Stimulated activated naive CD4-positive, alpha-beta T cell (primary cell): Measurements from ENCODE around the gene GHRH.

ENCODE experiments used
- DNase-seq, 6 experiments: peaks; one replicate each; lab custom pipeline; 2025; lab: John Stamatoyannopoulos, UW

The GHRH gene

GRCh38 chr20:37261714-37262113 lies at the start of gene GHRH:
TSS of gene GHRH (minus strand) at chr20:37261814. CDS start at chr20:37256889, 4,925 bp downstream.
- DNase-seq, result no peak

GRCh38 chr20:37310951-37311350 lies 49.3 kb upstream of the GHRH start:
- no peak for DNase-seq

- DNase-seq, result no peak
Measured at GRCh38 chr20:37309936-37310590, 48.4 kb upstream of the GHRH start.

- no peak for DNase-seq
Measured at GRCh38 chr20:37309290-37309689, 47.7 kb upstream of the GHRH start.

- DNase-seq, result no peak
Measured at GRCh38 chr20:37308086-37309050, 46.8 kb upstream of the GHRH start.

- no peak for DNase-seq
Measured at GRCh38 chr20:37305839-37306238, 44.2 kb upstream of the GHRH start.

GRCh38 chr20:37305079-37305478 lies 43.5 kb upstream of the GHRH start:
- DNase-seq, result no peak

- DNase-seq, result no peak
Measured at GRCh38 chr20:37303637-37304036, 42.0 kb upstream of the GHRH start.

- no peak for DNase-seq
Measured at GRCh38 chr20:37302981-37303380, 41.4 kb upstream of the GHRH start.

GRCh38 chr20:37301558-37301957 lies 39.9 kb upstream of the GHRH start:
- no peak for DNase-seq

GRCh38 chr20:37301120-37301519 lies 39.5 kb upstream of the GHRH start:
- DNase-seq, result no peak

GRCh38 chr20:37299718-37300528 lies 38.3 kb upstream of the GHRH start:
- no peak for DNase-seq

- DNase-seq, result no peak
Measured at GRCh38 chr20:37298190-37298939, 36.8 kb upstream of the GHRH start.

- DNase-seq, result no peak
Measured at GRCh38 chr20:37297066-37297736, 35.6 kb upstream of the GHRH start.

GRCh38 chr20:37296371-37296770 lies 34.8 kb upstream of the GHRH start:
- DNase-seq, result no peak

GRCh38 chr20:37295595-37295994 lies 34.0 kb upstream of the GHRH start:
- DNase-seq, result no peak

GRCh38 chr20:37295001-37295400 lies 33.4 kb upstream of the GHRH start:
- DNase-seq, result no peak

- DNase-seq, result no peak
Measured at GRCh38 chr20:37294262-37294981, 32.8 kb upstream of the GHRH start.

- DNase-seq, result no peak
Measured at GRCh38 chr20:37293301-37293943, 31.8 kb upstream of the GHRH start.

- DNase-seq, result no peak
Measured at GRCh38 chr20:37291724-37292126, 30.1 kb upstream of the GHRH start.
